ENCODE results near the gene DRC7. TPM values are rescaled to one million over a fixed set of nuclear protein-coding genes. Genes with fewer than 3 reads are reported as not detected.

Gene DRC7
- total RNA-seq, 1 donor from 2014 or later, result not detected

DNA sequence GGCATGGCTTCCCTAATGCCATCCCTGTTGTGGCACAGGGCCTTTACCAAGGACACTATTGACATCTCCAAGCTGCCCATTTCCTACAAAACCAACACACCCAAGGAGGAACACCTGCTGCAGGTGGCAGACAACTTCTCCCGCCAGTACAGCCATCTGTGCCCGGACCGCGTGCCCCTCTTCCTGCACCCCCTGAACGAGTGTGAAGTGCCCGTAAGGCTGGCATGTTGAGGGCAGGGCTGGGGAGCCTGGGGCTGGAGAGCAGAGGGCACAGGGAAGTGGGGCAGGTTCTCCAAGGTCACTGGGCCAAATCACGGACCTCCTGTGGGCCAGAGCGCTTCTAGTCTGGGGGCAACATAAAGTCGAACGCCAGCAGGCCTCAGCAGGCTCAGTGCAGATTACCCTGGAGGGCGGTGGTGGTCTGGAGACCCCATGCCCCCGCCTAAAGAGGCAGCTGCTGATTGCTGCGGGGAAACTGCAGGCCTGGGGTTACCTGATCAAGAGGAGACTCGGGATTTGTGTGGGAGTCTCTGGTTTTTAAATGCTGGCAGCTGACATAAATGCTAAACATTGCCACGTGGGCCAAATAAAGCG lies 4.3 kb downstream of the DRC7 start:
- FAIRE-seq, result no peak
- no peak overlapping the region for H3K4me3 ChIP-seq (ENCODE audit: low read depth, low read length)
- no peak for TF ChIP-seq CTCF (IDR thresholded peaks at IDR 0.05; ENCODE audit: insufficient read depth, low read length, severe bottlenecking)
- H3K36me3 ChIP-seq (ENCODE audit: control insufficient read depth, insufficient read depth, low read length), result no peaks in the 10 kb centered on the region
- no peaks in the 10 kb centered on the region for H3K27me3 ChIP-seq (ENCODE audit: control insufficient read depth, insufficient read depth, low read length)
- DNase-seq (ENCODE audit: low read depth), result no peak

GRCh38 chr16:57699481-57699880 lies 4.9 kb downstream of the DRC7 start:
- no peaks in the 10 kb centered on the region for H3K36me3 ChIP-seq (ENCODE audit: control insufficient read depth, insufficient read depth, low read length)
- TF ChIP-seq CTCF (IDR thresholded peaks at IDR 0.05; ENCODE audit: insufficient read depth, low read length, severe bottlenecking), result no peak
- DNase-seq (ENCODE audit: low read depth), result no peak
- H3K4me3 ChIP-seq (ENCODE audit: low read depth, low read length), result no peak overlapping the region
- no peaks in the 10 kb centered on the region for H3K27me3 ChIP-seq (ENCODE audit: control insufficient read depth, insufficient read depth, low read length)
- no peak for FAIRE-seq

DNA sequence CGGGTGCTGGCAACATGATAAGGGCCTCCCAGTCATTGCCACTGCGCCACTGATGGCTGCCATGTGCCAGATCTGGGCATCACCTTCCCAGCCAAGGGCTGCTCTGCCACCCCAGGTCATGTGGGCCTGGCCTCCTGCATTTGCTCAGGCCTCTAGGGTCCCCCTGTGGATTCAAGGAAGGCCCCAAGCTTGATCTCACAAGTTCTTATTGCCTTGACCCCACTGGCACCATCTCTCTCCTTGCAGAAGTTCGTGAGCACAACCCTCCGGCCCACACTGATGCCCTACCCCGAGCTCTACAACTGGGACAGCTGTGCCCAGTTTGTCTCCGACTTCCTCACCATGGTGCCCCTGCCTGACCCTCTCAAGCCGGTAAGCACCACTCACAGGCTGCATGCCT lies 5.3 kb downstream of the DRC7 start:
- H3K4me3 ChIP-seq (ENCODE audit: low read depth, low read length), result no peak overlapping the region
- peaks cover 3% of the 10 kb centered on the region for H3K27me3 ChIP-seq (ENCODE audit: control insufficient read depth, insufficient read depth, low read length)
- no peaks in the 10 kb centered on the region for H3K36me3 ChIP-seq (ENCODE audit: control insufficient read depth, insufficient read depth, low read length)
- TF ChIP-seq CTCF (IDR thresholded peaks at IDR 0.05; ENCODE audit: insufficient read depth, low read length, severe bottlenecking), result no peak
- DNase-seq (ENCODE audit: low read depth) (no peak), FAIRE-seq (no peak)

DNA sequence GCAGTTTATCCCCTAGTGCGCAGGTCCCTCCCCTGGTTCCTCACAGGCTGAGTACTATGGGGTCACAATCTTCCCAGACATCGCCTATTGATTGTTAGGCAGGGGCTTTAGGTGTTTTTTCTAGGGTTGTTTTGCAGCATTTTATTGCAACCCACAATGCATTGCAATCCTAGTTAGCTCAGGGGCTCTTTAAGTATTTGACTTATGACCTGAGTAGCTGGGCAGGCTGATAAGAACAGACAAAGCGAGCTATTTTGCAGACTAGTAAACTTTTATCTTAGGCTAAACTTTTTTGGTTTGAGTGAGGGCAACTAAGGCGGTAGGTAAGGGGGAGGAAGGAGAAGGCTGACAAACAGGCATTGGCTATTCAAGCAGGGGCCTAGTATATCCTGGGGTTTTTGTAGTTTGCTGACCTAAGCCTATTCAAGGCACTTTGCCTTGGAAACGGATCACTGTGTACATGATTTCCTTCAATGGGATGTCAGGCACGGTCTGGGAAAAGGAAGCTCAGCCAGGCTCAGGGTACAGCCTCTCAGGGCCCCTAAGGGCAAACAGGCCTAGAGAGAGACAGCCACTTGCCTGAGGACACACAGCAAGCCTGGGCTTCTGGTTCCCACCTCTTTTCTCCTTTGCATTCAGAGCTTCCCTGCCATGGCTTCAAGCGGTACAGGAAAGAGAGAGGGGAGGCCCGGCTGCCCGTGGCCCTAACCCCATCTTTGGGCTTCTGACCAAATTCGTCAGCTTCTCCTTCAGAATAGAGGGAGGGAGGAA lies 6.4 kb downstream of the DRC7 start:
- Histone ChIP-seq H3K27me3 (ENCODE audit: control insufficient read depth, insufficient read depth, low read length) (peaks cover 5% of the 10 kb centered on the region), H3K4me3 (ENCODE audit: low read depth, low read length) (no peak overlapping the region), H3K36me3 (ENCODE audit: control insufficient read depth, insufficient read depth, low read length) (no peaks in the 10 kb centered on the region)
- FAIRE-seq (no peak), DNase-seq (ENCODE audit: low read depth) (no peak)
- no peak for TF ChIP-seq CTCF (IDR thresholded peaks at IDR 0.05; ENCODE audit: insufficient read depth, low read length, severe bottlenecking)

DNA sequence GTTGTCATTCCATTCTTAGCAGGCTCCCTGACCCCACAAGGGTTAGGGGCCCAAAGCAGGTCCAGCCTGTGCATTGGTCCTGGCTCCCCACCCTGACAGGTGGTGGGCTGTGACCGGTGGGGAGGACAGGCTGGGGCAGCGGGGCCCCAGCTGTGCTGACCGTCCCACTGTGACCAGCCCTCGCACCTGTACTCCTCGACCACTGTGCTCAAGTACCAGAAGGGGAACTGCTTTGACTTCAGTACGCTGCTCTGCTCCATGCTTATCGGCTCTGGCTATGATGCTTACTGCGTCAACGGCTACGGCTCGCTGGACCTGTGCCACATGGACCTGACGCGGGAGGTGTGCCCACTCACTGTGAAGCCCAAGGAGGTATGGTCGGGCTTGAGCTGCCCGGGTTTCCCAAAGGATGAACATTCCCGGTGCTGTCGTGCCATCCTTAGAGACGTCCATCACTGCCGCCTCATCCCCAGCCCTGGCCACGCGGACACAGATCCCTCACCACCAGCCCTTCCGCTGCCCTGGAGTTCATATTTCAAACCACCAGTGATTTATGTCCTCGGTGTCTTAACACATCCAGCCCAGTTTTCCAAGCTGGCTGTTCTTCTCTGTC lies 7.3 kb downstream of the DRC7 start:
- FAIRE-seq (peak; percentile 40), DNase-seq (ENCODE audit: low read depth) (no peak)
- Histone ChIP-seq H3K4me3 (ENCODE audit: low read depth, low read length) (no peak overlapping the region), H3K36me3 (ENCODE audit: control insufficient read depth, insufficient read depth, low read length) (no peaks in the 10 kb centered on the region), H3K27me3 (ENCODE audit: control insufficient read depth, insufficient read depth, low read length) (peaks cover 5% of the 10 kb centered on the region)
- TF ChIP-seq CTCF (IDR thresholded peaks at IDR 0.05; ENCODE audit: insufficient read depth, low read length, severe bottlenecking), result no peak

All from bronchial epithelial cell (primary cell).